IPS-11a (cell line): Measurements from ENCODE around the gene KIAA0232.
"Not testable (repeated sequence)": the region's sequence is repeated elsewhere in the genome, so short reads cannot be mapped to it uniquely, and the experiment has no call there.

Experiments
- H3K4me3 ChIP-seq: one replicate; pipeline ENCODE4 v1.5.1; 2013; ENCODE audit warnings: low read depth, low read length, control low read depth

Gene KIAA0232

GRCh38 chr4:6804082-6804752 is 21.7 kb downstream of the KIAA0232 start:
- no peak overlapping the region for H3K4me3 ChIP-seq

- H3K4me3 ChIP-seq = no peak overlapping the region
These were observed 24.5 kb downstream of the KIAA0232 start for GRCh38 chr4:6806924-6807626.

- H3K4me3 ChIP-seq = no peak overlapping the region
These were observed 25.7 kb downstream of the KIAA0232 start for GRCh38 chr4:6808259-6808658.

- no peak overlapping the region for H3K4me3 ChIP-seq
These were observed 28.6 kb downstream of the KIAA0232 start for GRCh38 chr4:6811165-6811564.

- no peak overlapping the region for H3K4me3 ChIP-seq
These were observed 30.2 kb downstream of the KIAA0232 start for GRCh38 chr4:6812766-6813165.

- no peak overlapping the region for H3K4me3 ChIP-seq
These were observed 31.2 kb downstream of the KIAA0232 start for GRCh38 chr4:6813725-6814124.

GRCh38 chr4:6815029-6815836 is 32.7 kb downstream of the KIAA0232 start:
- H3K4me3 ChIP-seq = no peak overlapping the region

- H3K4me3 ChIP-seq = no peak overlapping the region
These were observed 36.8 kb downstream of the KIAA0232 start for GRCh38 chr4:6819295-6819694.

- H3K4me3 ChIP-seq = no peak overlapping the region
These were observed 38.2 kb downstream of the KIAA0232 start for GRCh38 chr4:6820695-6821094.

GRCh38 chr4:6824071-6824470 is 41.5 kb downstream of the KIAA0232 start:
- H3K4me3 ChIP-seq = no peak overlapping the region

- no peak overlapping the region for H3K4me3 ChIP-seq
These were observed 42.4 kb downstream of the KIAA0232 start for GRCh38 chr4:6824772-6825402.

- H3K4me3 ChIP-seq = no peak overlapping the region
These were observed 42.9 kb downstream of the KIAA0232 start for GRCh38 chr4:6825403-6825802.

GRCh38 chr4:6826781-6827508 is 44.4 kb downstream of the KIAA0232 start:
- no peak overlapping the region for H3K4me3 ChIP-seq

GRCh38 chr4:6829086-6829485 is 46.6 kb downstream of the KIAA0232 start:
- no peak overlapping the region for H3K4me3 ChIP-seq

GRCh38 chr4:6834867-6835266 is 52.3 kb downstream of the KIAA0232 start:
- no peak overlapping the region for H3K4me3 ChIP-seq

GRCh38 chr4:6835616-6836015 is 53.1 kb downstream of the KIAA0232 start:
- not testable (repeated sequence) for H3K4me3 ChIP-seq

GRCh38 chr4:6837106-6837505 is 54.6 kb downstream of the KIAA0232 start:
- not testable (repeated sequence) for H3K4me3 ChIP-seq

GRCh38 chr4:6839579-6839978 is 57.1 kb downstream of the KIAA0232 start:
- no peak overlapping the region for H3K4me3 ChIP-seq

GRCh38 chr4:6840062-6840976 is 57.8 kb downstream of the KIAA0232 start:
- no peak overlapping the region for H3K4me3 ChIP-seq

- H3K4me3 ChIP-seq = no peak overlapping the region
These were observed 62.5 kb downstream of the KIAA0232 start for GRCh38 chr4:6845027-6845426.
